Neural cell (in vitro differentiated cells): ENCODE data around the gene LYPD4. TPM values are rescaled to one million over a fixed set of nuclear protein-coding genes. Genes with fewer than 3 reads are reported as not detected.

Experiments
- H2AFZ ChIP-seq: fragments of 200-600, 300-800 bp; sonication (generic), shearing (Covaris generic); 2 replicates; pipeline ENCODE4 v1.6.0; 2014; ENCODE audit warnings: low read depth, mild to moderate bottlenecking, antibody characterized with exemption, low read length, moderate library complexity
- H3F3A ChIP-seq: fragments of 200-600 bp; shearing (Covaris generic); 2 replicates; pipeline ENCODE4 v1.6.1; 2016; ENCODE audit warnings: mild to moderate bottlenecking, moderate library complexity, mixed read lengths, antibody characterized with exemption, low read length; ENCODE audit not compliant: insufficient read depth, poor library complexity, severe bottlenecking
- H3K27ac ChIP-seq: fragments of 200-600, 300-800 bp; sonication (generic), shearing (Covaris generic); 2 replicates; pipeline ENCODE4 v1.5.1; 2014; ENCODE audit warnings: mild to moderate bottlenecking, low read length, moderate library complexity
- H3K27me3 ChIP-seq: fragments of 300-800, 200-600 bp; sonication (generic), shearing (Covaris generic); 2 replicates; pipeline ENCODE4 v1.6.0; 2014; ENCODE audit warnings: mild to moderate bottlenecking, low read depth, low read length, moderate library complexity; ENCODE audit not compliant: insufficient read depth
- H3K36me3 ChIP-seq: fragments of 300-800, 200-600 bp; sonication (generic), shearing (Covaris generic); 2 replicates; pipeline ENCODE4 v1.5.1; 2014; ENCODE audit warnings: mild to moderate bottlenecking, antibody characterized with exemption, low read length, moderate library complexity; ENCODE audit not compliant: insufficient read depth
- H3K4me2 ChIP-seq: fragments of 300-800, 200-600 bp; sonication (generic), shearing (Covaris generic); 2 replicates; pipeline ENCODE4 v1.6.0; 2014; ENCODE audit warnings: mild to moderate bottlenecking, low read length
- H3K4me3 ChIP-seq: fragments of 300-800, 200-600 bp; sonication (generic), shearing (Covaris generic); 2 replicates; pipeline ENCODE4 v1.5.1; 2014; ENCODE audit warnings: mild to moderate bottlenecking, low read length, moderate library complexity
- H3K79me2 ChIP-seq: fragments of 200-600 bp; shearing (Covaris generic); replicated peaks from 2 replicates; pipeline ENCODE4 v1.6.0; 2014; ENCODE audit warnings: mild to moderate bottlenecking, low read length, moderate library complexity; ENCODE audit not compliant: insufficient read depth
- H3K9ac ChIP-seq: fragments of 300-800, 200-600 bp; sonication (generic), shearing (Covaris generic); 2 replicates; pipeline ENCODE4 v1.6.1; 2016; ENCODE audit warnings: mild to moderate bottlenecking, low read length, mixed read lengths
- H3K9me2 ChIP-seq: fragments of 200-600 bp; shearing (Covaris generic); 2 replicates; pipeline ENCODE4 v1.6.1; 2016; ENCODE audit warnings: mild to moderate bottlenecking, low read length, mixed read lengths; ENCODE audit not compliant: insufficient read depth
- H3K9me3 ChIP-seq: fragments of 200-600, 300-800 bp; sonication (generic), shearing (Covaris generic); 2 replicates; pipeline ENCODE4 v1.6.1; 2016; ENCODE audit warnings: mild to moderate bottlenecking, mixed run types, low read length, moderate library complexity, mixed read lengths
- H4K20me1 ChIP-seq: fragments of 200-600 bp; shearing (Covaris generic); 2 replicates; pipeline ENCODE4 v1.6.1; 2016; ENCODE audit warnings: mild to moderate bottlenecking, mixed run types; ENCODE audit not compliant: insufficient read depth
- EP300 ChIP-seq: fragments of 450-650 bp; conservative IDR thresholded peaks from 2 replicates; pipeline ENCODE4 v1.6.1; 2014; ENCODE audit warnings: antibody characterized with exemption, mild to moderate bottlenecking, moderate library complexity; ENCODE audit not compliant: poor library complexity, severe bottlenecking
- EZH2 ChIP-seq: fragments of 200-600, 300-800 bp; shearing (Covaris generic), sonication (generic); IDR thresholded peaks from 2 replicates; pipeline ENCODE4 v1.6.1; 2014; ENCODE audit warnings: antibody characterized with exemption, low read length, borderline replicate concordance, mild to moderate bottlenecking; ENCODE audit not compliant: insufficient read depth, poor library complexity, severe bottlenecking
- MXI1 ChIP-seq: fragments of 450-650 bp; conservative IDR thresholded peaks from 2 replicates; pipeline ENCODE4 v1.6.1; 2014; ENCODE audit warnings: antibody characterized with exemption, mild to moderate bottlenecking; ENCODE audit not compliant: poor library complexity, severe bottlenecking
- POLR2AphosphoS5 ChIP-seq: IDR thresholded peaks from 2 replicates; pipeline ENCODE4 v1.6.1; 2012
- RAD21 ChIP-seq: fragments of 450-650 bp; conservative IDR thresholded peaks from 2 replicates; pipeline ENCODE4 v1.6.1; 2014; ENCODE audit warnings: antibody characterized with exemption, mild to moderate bottlenecking, moderate library complexity
- SMC3 ChIP-seq: fragments of 450-650 bp; conservative IDR thresholded peaks from 2 replicates; pipeline ENCODE4 v1.6.1; 2014; ENCODE audit warnings: antibody characterized with exemption, mild to moderate bottlenecking, moderate library complexity; ENCODE audit not compliant: poor library complexity
- TAF1 ChIP-seq: IDR thresholded peaks from 2 replicates; pipeline ENCODE4 v1.6.1; 2012; ENCODE audit warnings: low read depth
- polyA plus RNA-seq: library from polyadenylated mRNA; depleted of rRNA; stranded (reverse); fragments of >200 nt; gene quantifications from 2 replicates; pipeline ENCODE4 v1.2.3, GENCODE V29; 2014
- TF ChIP-seq, protein P1 (sequence below): IDR thresholded peaks from 2 replicates; pipeline ENCODE4 v1.6.1; 2012; ENCODE audit warnings: borderline replicate concordance
- TF ChIP-seq, protein P2 (sequence below): fragments of 450-650 bp; IDR thresholded peaks from 2 replicates; pipeline ENCODE4 v1.5.1; 2014; ENCODE audit warnings: antibody characterized with exemption, mild to moderate bottlenecking, moderate library complexity; ENCODE audit not compliant: poor library complexity, severe bottlenecking

The LYPD4 gene
- polyA plus RNA-seq, 1 donor from 2014 or later = not detected

DNA sequence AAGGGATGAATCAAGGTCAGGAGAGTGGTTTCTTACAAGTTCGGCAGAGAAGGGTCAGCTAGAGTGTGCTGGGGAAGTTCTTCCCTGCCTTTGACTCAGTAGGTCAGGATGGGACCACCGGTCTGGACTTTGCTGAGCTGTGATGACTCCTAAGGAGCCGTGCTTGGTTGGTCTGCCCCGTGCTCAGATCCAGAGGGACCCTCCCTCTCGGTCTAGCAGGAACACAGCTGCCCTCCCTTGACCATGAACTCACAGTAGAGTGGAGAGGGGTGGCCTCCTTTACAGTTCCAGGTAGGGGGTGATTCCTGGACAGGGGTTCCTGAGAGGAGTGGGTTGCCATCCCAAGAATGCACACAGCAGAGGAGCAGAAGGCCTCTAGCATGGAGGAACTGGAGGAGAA, 19.9 kb upstream of the LYPD4 start:
- H3K27ac ChIP-seq = no peak overlapping the region

GRCh38 chr19:41863209-41863931, 18.9 kb upstream of the LYPD4 start:
- no peak overlapping the region for H3K4me2 ChIP-seq
- no peaks in the 10 kb centered on the region for H3K9me2 ChIP-seq
- H3K27ac ChIP-seq = no peak overlapping the region
- TF ChIP-seq SMC3 = no peak
- TF ChIP-seq, protein P1, sequence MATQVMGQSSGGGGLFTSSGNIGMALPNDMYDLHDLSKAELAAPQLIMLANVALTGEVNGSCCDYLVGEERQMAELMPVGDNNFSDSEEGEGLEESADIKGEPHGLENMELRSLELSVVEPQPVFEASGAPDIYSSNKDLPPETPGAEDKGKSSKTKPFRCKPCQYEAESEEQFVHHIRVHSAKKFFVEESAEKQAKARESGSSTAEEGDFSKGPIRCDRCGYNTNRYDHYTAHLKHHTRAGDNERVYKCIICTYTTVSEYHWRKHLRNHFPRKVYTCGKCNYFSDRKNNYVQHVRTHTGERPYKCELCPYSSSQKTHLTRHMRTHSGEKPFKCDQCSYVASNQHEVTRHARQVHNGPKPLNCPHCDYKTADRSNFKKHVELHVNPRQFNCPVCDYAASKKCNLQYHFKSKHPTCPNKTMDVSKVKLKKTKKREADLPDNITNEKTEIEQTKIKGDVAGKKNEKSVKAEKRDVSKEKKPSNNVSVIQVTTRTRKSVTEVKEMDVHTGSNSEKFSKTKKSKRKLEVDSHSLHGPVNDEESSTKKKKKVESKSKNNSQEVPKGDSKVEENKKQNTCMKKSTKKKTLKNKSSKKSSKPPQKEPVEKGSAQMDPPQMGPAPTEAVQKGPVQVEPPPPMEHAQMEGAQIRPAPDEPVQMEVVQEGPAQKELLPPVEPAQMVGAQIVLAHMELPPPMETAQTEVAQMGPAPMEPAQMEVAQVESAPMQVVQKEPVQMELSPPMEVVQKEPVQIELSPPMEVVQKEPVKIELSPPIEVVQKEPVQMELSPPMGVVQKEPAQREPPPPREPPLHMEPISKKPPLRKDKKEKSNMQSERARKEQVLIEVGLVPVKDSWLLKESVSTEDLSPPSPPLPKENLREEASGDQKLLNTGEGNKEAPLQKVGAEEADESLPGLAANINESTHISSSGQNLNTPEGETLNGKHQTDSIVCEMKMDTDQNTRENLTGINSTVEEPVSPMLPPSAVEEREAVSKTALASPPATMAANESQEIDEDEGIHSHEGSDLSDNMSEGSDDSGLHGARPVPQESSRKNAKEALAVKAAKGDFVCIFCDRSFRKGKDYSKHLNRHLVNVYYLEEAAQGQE = no peak
- no peak for TF ChIP-seq RAD21
- TF ChIP-seq TAF1 = no peak
- TF ChIP-seq, protein P2, sequence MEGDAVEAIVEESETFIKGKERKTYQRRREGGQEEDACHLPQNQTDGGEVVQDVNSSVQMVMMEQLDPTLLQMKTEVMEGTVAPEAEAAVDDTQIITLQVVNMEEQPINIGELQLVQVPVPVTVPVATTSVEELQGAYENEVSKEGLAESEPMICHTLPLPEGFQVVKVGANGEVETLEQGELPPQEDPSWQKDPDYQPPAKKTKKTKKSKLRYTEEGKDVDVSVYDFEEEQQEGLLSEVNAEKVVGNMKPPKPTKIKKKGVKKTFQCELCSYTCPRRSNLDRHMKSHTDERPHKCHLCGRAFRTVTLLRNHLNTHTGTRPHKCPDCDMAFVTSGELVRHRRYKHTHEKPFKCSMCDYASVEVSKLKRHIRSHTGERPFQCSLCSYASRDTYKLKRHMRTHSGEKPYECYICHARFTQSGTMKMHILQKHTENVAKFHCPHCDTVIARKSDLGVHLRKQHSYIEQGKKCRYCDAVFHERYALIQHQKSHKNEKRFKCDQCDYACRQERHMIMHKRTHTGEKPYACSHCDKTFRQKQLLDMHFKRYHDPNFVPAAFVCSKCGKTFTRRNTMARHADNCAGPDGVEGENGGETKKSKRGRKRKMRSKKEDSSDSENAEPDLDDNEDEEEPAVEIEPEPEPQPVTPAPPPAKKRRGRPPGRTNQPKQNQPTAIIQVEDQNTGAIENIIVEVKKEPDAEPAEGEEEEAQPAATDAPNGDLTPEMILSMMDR = no peak
- TF ChIP-seq EZH2 = no peak
- no peak for TF ChIP-seq POLR2AphosphoS5
- H2AFZ ChIP-seq = no peak overlapping the region
- H4K20me1 ChIP-seq = no peaks in the 10 kb centered on the region
- H3K36me3 ChIP-seq = peaks cover 4% of the 10 kb centered on the region
- peaks cover 2% of the 10 kb centered on the region for H3F3A ChIP-seq
- H3K27me3 ChIP-seq = no peaks in the 10 kb centered on the region
- H3K9me3 ChIP-seq = no peaks in the 10 kb centered on the region
- H3K4me3 ChIP-seq = no peak overlapping the region
- no peak overlapping the region for H3K9ac ChIP-seq
- H3K79me2 ChIP-seq = peaks cover 32% of the 10 kb centered on the region

More for the DNA sequence above, 19.9 kb upstream of the LYPD4 start:
- Histone ChIP-seq H3K9ac (no peak overlapping the region), H3K9me3 (no peaks in the 10 kb centered on the region), H3K27me3 (no peaks in the 10 kb centered on the region), H3K9me2 (no peaks in the 10 kb centered on the region), H3K79me2 (peaks cover 32% of the 10 kb centered on the region), H3K36me3 (peaks cover 4% of the 10 kb centered on the region), H2AFZ (no peak overlapping the region), H3K4me3 (no peak overlapping the region), H4K20me1 (no peaks in the 10 kb centered on the region), H3K4me2 (no peak overlapping the region), H3F3A (no peaks in the 10 kb centered on the region)
- TF ChIP-seq, protein P1 = no peak
- TF ChIP-seq EP300 (no peak), EZH2 (no peak), POLR2AphosphoS5 (no peak), RAD21 (no peak), TAF1 (no peak), SMC3 (no peak), MXI1 (no peak)
- TF ChIP-seq, protein P2 = no peak
